ENCODE results near the gene TENT5C.

The TENT5C gene

GRCh38 chr1:117660271-117660965, 54.6 kb downstream of the TENT5C start:
- no peak for DNase-seq

DNA sequence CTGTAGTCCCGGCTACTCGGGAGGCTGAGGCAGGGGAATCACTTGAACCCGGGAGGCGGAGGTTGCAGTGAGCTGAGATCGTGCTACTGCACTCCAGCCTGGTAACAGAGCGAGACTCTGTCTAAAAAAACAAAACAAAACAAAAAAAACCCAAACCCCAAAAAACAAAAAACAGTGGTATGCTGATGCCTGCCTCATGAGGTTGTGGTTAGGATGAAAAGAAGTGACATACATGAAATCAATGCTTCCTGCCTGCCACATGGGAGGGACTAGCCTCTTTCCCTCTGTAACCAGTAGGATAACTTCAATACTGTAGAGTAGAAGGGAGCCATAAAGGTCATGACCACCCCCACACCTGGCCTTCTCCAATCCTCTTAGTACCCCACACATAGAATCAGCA, 55.2 kb downstream of the TENT5C start:
- DNase-seq, result no peak

- DNase-seq, result no peak
Measured at GRCh38 chr1:117662667-117663066, 56.8 kb downstream of the TENT5C start.

DNA sequence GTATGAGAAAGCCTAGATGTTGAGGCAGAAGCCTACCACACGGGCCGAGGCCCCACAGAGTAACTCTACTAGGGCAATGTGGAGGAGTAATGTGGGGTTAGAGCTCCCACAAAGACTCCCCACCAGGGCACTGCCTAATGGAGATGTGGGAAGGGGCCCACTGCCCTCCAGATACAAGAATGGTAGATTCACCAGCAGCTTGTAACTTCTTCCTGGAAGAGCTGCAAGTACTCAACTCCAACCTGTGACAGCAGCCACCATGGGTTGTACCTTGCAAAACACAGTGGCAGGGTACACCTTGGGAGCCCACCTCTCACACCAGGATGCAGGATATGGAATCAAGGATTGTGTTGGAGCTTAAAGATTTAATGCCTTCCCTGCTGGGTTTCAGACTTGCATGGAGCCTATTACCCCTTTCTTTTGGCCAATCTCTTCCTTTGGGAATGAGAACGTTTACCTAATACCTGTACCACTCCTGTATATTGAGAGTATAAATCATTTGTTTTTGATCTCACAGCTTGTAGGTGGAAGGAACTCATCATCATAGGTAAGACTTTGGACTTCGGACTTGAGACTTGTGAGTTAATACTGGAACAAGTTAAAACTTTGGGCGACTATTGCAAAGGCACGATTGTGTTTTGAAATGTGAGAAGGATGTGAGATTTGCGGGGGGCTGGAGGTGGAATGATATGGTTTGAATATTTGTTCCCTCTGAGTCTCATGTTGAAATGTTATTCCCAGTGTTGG, 57.5 kb downstream of the TENT5C start:
- DNase-seq, result no peak

- DNase-seq, result no peak
Measured at GRCh38 chr1:117664314-117664713, 58.5 kb downstream of the TENT5C start.

DNA sequence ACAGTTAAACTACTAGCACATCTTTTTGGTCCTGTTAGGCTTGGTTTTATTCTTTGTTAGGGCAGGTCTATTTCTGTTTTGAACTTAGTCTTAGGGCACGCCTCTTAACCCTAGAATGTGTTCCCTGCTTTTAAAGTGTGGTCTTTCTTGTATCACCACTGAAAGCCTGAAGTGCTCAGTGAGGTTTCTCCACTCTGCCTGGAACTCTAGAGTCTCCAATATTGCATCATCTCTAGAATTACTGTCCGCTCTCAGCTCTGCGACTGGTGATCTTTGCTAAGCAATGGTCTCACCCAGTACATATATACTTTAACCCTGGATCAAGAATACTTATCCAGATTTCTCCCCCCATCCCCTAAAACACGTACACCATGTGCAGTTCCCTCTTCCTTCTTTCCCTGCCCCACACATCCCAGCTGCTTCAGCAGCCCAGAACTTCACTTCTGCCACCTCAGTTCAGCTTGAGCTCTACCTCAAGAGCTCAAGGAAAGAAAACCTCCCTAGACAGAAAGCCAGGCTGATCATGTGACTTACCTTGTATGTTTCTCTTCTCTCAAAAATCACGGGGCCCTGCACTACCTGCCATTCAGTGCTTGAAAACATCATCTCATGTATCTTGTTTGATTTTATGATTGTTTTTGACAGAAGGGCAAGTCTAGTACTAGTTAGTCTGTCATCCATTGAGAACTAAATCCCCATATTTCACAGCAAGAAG, 59.9 kb downstream of the TENT5C start:
- DNase-seq, result no peak

GRCh38 chr1:117669572-117669971, 63.7 kb downstream of the TENT5C start:
- DNase-seq, result no peak

DNA sequence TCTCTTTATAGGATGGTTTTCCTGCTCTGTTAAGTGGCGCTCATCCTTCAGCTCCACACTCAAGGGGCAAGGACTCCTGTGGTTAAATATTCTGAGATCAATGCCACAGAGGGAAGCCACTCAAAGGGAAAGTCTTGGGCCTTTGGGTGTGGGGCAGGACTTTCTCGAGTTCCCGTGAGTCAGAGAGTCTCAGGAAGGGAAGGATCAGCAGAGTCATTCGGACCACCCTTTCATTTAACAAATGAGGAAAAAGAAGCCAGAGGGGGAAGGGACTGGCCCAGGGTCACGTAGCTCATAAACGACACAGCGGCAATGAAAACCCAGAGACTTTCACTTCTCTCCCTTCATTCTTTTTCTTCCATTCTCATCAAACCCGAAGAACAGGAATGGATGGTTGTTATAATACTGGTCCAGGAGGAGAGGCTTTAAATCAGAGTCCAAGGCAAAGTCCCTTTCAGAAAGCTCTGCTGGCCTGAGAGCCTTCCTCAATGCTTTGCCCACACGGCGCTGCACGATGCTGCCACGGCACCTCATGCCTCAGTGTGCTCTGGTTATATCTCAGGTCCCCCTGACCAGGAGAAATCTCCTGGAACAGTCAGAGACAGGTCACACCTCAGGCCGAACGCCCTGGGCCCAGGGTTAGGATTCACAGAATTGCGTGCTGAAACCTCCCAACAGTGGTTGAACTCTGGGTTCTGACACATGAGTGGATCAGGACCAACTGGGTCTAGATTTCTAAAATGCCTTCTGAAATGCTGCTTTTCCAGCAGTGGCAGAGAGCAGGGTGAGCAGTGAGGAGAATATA, 65.3 kb downstream of the TENT5C start:
- DNase-seq, result peak; percentile 36

- peak; percentile 50 for DNase-seq
Measured at GRCh38 chr1:117671781-117672501, 66.1 kb downstream of the TENT5C start.

DNA sequence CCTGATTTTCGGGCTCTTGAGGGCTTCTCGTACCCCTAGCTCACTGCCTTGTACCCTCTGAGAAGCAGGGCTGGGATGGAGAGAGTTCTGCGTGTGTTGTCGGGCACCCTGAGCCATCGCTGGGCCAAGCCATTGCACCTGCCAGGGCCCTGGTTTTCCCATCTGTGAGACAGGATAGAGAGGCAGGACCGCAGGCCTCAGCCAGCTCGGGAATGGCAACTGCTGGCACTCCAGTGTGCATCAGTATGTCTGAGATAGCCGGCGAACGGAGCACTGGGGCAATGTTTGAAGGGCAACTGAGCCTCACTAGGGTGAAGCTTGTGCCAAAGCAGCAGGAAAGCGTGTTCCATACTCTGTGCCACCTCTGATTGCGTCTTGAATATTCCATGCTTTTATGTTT, 66.9 kb downstream of the TENT5C start:
- no peak for DNase-seq

DNA sequence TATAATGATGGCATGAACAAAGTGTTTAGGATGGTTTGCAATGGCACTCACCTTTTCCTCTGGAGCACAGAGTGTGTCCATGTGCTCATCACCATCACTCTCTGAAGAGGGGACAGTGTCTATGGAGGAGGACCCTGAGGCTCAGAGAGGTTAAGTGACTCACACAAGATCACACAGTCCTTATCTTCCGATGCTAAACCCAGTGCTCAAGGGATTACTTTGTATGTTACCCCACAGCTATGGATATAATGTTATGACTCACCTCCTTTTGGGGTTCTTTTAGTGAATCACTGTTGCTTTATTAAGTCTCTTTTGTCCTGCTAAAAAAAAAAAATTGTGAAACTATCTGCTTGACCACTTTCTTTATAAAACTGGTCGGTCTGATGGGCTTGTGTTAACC, 67.6 kb downstream of the TENT5C start:
- peak; percentile 3 for DNase-seq

DNA sequence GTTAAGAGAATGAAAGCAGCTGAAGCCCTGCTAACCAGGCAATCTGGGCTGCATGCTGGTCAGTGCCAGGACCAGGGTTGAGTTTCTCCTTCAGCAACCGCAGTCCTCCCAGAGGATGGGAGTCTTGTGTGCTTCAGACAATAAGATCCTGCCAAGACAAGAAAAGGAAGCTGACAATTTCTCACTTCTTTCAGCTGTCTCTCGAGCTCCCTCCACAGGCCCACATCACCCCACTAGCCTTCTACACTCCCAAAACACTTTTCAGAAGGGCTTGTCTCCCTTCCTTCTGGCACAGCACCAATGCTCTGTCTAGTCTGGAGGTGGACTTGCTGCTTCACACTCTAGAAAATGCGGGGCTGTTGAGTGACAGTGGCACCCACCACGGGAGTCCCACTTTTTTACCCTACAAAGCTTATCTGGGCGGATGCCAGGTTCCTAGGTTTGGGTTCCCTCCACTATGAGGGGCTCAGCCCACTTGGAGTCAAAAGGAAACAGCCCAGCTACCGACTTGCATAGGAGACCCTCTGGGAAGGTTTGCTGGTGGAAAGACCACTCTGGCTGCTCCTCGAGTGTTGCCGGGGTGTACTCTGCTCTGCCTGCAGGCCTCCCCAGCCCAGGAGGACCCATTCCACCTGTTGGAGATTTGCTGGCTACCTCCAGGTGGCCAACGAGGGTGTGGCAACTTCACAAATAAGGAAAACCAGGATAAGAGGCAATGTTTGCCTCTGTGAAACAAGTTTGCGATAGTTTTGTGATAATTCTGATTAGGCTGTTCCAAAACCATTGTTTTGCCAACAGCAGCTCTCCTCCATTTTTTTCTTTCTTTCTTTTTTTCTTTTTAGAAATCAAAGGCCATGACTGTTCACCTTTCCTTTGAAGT, 68.9 kb downstream of the TENT5C start:
- DNase-seq, result peak; percentile 9

DNA sequence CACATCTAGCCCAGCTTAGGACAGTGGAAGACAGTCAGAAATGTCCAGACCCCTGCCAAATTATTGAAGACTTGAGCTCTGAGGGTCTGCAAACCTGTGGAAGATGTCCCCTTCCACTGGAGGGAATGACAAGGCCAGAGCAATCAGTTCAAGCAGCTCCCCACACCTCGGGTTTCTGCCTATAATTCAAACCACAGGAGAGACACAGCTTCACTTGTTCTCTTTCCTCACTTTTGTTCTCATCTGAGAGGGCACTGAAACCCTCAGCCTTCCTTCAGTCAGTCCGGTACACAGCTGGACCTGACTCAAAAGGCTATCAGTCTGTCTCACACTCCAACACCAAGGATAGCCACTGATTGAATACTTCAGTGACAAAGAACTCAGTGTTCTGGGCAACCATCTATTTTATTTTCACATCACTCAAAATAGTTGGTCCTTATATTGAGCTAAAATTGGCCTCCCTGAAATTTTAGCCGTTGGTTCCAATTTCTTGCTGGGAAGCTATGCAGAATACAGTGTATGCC, 70.1 kb downstream of the TENT5C start:
- no peak for DNase-seq

DNA sequence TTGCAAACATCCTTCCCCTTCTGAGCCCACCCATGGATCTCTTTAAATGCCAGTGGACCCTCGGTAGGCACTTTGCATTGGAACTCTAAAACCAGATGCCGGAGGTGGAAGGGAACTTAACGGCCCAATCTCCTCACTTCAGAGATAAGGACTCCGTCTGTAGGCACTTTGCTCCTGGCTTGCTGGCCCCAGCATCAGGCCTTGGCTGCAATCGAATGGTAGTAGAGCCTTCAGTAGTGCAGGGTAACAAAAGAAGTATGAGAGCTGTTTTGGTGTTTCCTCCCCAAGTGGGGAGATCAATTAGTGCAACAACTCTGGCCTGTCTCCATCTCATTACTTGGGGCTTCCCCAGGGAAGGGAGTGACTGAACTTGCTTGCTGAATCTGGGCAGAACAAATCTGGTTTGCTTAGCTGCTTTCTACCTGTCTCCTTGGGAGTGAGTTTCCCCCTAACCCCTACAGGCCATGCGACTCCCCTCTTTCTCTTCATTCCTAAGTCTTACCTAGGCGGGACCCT, 70.8 kb downstream of the TENT5C start:
- no peak for DNase-seq

Measured in inflammatory macrophage treated with lipopolysaccharide for 4 hours (primary cell).